K562 (cell line): ENCODE results near the gene ZNF541. TPM values are rescaled to one million over a fixed set of nuclear protein-coding genes. Genes with fewer than 3 reads are reported as not detected.
A peak's percentile ranks its signal among the peaks of the same experiment; 100 is the strongest.

Experiments
- ATAC-seq: fragments of 200-7000 bp; cut with Tn5 transposase; 3 replicates; pipeline ENCODE4 v1.9.1; 2020; ENCODE audit warnings: moderate library complexity
- BruUV-seq: library from RNA; stranded (reverse); fragments of 400-500 nt; replicated peaks from 2 replicates; lab custom pipeline; 2021; lab: Mats Ljungman, UMichigan
- CTCF ChIA-PET: fragments of 300-600 bp; formaldehyde crosslinking; extraction: SDS; loops from one replicate; lab custom pipeline; 2021; ENCODE audit warnings: low intra/inter-chr PET ratio; lab: Yijun Ruan, JAX
- POLR2A ChIA-PET: fragments of 300-600, 350-650 bp; sonication (Branson Sonifier 250); formaldehyde crosslinking; extraction: SDS; loops from one replicate; lab custom pipeline; 2021; ENCODE audit warnings: antibody characterized with exemption, inconsistent platforms; lab: Yijun Ruan, JAX
- DNase-seq, 4 experiments: peaks; one replicate each; pipeline versions ENCODE4 v3.0.0 to v3.0.0-alpha.2; 2011 to 2018; ENCODE audit warnings: low spot score in 3 of 4, mixed read lengths in 3 of 4; ENCODE audit errors: extremely low read depth in 1 of 4
- FAIRE-seq: peaks from 2 replicates; lab custom pipeline; 2011; peaks lifted over from hg19 to GRCh38; lab: Jason Lieb, UNC
- H2AFZ ChIP-seq: 2 replicates; pipeline ENCODE4 v1.6.0; 2011; ENCODE audit warnings: low read depth, low read length, control low read depth, inconsistent platforms
- H3K27ac ChIP-seq: fragments of 200-600 bp; 3 replicates; pipeline ENCODE4 v1.8.0; 2011; ENCODE audit warnings: low read depth, mild to moderate bottlenecking, control low read depth, inconsistent platforms, low read length, moderate library complexity, mixed read lengths; ENCODE audit errors: extremely low read depth
- H3K27me3 ChIP-seq, 2 experiments: fragments of 300-600 bp in 1 of 2; 2 replicates in 1 of 2; 3 replicates in 1 of 2; pipeline versions ENCODE4 v1.6.0 to v1.8.0; 2011; ENCODE audit warnings: inconsistent platforms in 2 of 2, low read length in 2 of 2, mild to moderate bottlenecking in 1 of 2, mixed read lengths in 1 of 2, moderate library complexity in 1 of 2; ENCODE audit not compliant: control insufficient read depth in 2 of 2, insufficient read depth in 2 of 2
- H3K36me3 ChIP-seq: fragments of 300-600 bp; 3 replicates; pipeline ENCODE4 v1.8.0; 2011; ENCODE audit warnings: mild to moderate bottlenecking, low read length, inconsistent platforms; ENCODE audit not compliant: control insufficient read depth, insufficient read depth
- H3K4me1 ChIP-seq, 2 experiments: fragments of 200-600 bp in 1 of 2; replicated peaks in 1 of 2; 2 replicates in 1 of 2; 3 replicates in 1 of 2; pipeline versions ENCODE4 v1.5.1 to v1.8.0; 2011; ENCODE audit warnings: inconsistent platforms in 2 of 2, low read length in 2 of 2, mild to moderate bottlenecking in 1 of 2, mixed read lengths in 1 of 2, moderate library complexity in 1 of 2; ENCODE audit not compliant: control insufficient read depth in 2 of 2, insufficient read depth in 2 of 2
- H3K4me2 ChIP-seq: 2 replicates; pipeline ENCODE4 v1.6.1; 2011; ENCODE audit warnings: low read length, control low read depth, inconsistent platforms, mixed read lengths; ENCODE audit not compliant: insufficient read depth
- H3K4me3 ChIP-seq: fragments of 200-600 bp; sonication (generic), shearing (Covaris generic); 2 replicates; pipeline ENCODE4 v1.5.1; 2016; ENCODE audit warnings: control low read depth, inconsistent platforms
- H3K79me2 ChIP-seq: fragments of 200-600 bp; 3 replicates; pipeline ENCODE4 v1.8.0; 2011; ENCODE audit warnings: low read length, inconsistent platforms; ENCODE audit not compliant: control insufficient read depth, insufficient read depth
- H3K9ac ChIP-seq, 2 experiments: 2 replicates each; pipeline versions ENCODE4 v1.6.0 to v1.6.1; 2011; ENCODE audit warnings: low read depth in 2 of 2, low read length in 2 of 2, control low read depth in 1 of 2, inconsistent platforms in 1 of 2, mild to moderate bottlenecking in 1 of 2, mixed read lengths in 1 of 2; ENCODE audit not compliant: insufficient read depth in 1 of 2
- H3K9me1 ChIP-seq: one replicate; pipeline ENCODE4 v1.6.0; 2011; ENCODE audit warnings: inconsistent platforms, mild to moderate bottlenecking, low read length, moderate library complexity; ENCODE audit not compliant: control insufficient read depth, insufficient read depth
- H3K9me3 ChIP-seq: replicated peaks from 2 replicates; pipeline ENCODE4 v1.5.1; 2011; ENCODE audit warnings: low read depth, low read length, inconsistent platforms; ENCODE audit not compliant: control insufficient read depth, insufficient read depth
- H4K20me1 ChIP-seq: replicated peaks from 2 replicates; pipeline ENCODE4 v1.6.1; 2011; ENCODE audit warnings: low read length, inconsistent platforms, mixed read lengths; ENCODE audit not compliant: control insufficient read depth, insufficient read depth
- AFF4 ChIP-seq: sonication (generic); formaldehyde crosslinking; IDR thresholded peaks from 2 replicates; pipeline ENCODE4 v1.8.0; 2023; ENCODE audit warnings: mild to moderate bottlenecking, missing genetic modification reagents
- BRCA1 ChIP-seq, 2 experiments: fragments of 450-650 bp in 1 of 2; sonication (generic) in 1 of 2; formaldehyde crosslinking in 1 of 2; IDR thresholded peaks; 2 replicates each; pipeline versions ENCODE4 v1.5.0 to v1.6.1; 2017 to 2020; ENCODE audit warnings: mild to moderate bottlenecking in 1 of 2, missing genetic modification reagents in 1 of 2
- DEAF1 ChIP-seq: fragments of 450-650 bp; formaldehyde crosslinking; IDR thresholded peaks from 2 replicates; pipeline ENCODE4 v1.4.0; 2020; ENCODE audit warnings: mild to moderate bottlenecking, moderate library complexity
- MED1 ChIP-seq: sonication (generic); formaldehyde crosslinking; IDR thresholded peaks from 2 replicates; pipeline ENCODE4 v1.8.1; 2023; ENCODE audit warnings: missing genetic modification reagents, borderline replicate concordance
- NFATC3 ChIP-seq: fragments of 450-650 bp; IDR thresholded peaks from 2 replicates; pipeline ENCODE4 v1.6.1; 2017; ENCODE audit warnings: mild to moderate bottlenecking
- NRF1 ChIP-seq, 2 experiments: fragments of 450-650 bp; IDR thresholded peaks in 1 of 2; conservative IDR thresholded peaks in 1 of 2; 2 replicates each; pipeline ENCODE4 v1.6.1; 2014; ENCODE audit warnings: mild to moderate bottlenecking in 2 of 2
- RBM25 ChIP-seq: fragments of 200-400 bp; formaldehyde crosslinking; IDR thresholded peaks from 2 replicates; pipeline ENCODE4 v1.6.1; 2018; ENCODE audit warnings: low read length, low read depth, moderate library complexity; ENCODE audit not compliant: severe bottlenecking
- TAL1 ChIP-seq: fragments of 450-650 bp; IDR thresholded peaks from 2 replicates; pipeline ENCODE4 v1.6.1; 2016; ENCODE audit warnings: mild to moderate bottlenecking
- ZNF146 ChIP-seq: IDR thresholded peaks from one replicate; pipeline ENCODE4 v1.6.1; 2018; ENCODE audit warnings: missing compliant biosample characterization; ENCODE audit not compliant: unreplicated experiment
- ZNF75A ChIP-seq: fragments of 450-650 bp; formaldehyde crosslinking; IDR thresholded peaks from 2 replicates; pipeline ENCODE4 v1.4.0; 2020; ENCODE audit warnings: mild to moderate bottlenecking
- WGBS: fragments of 100-300 bp; shearing (Covaris generic); methylation state at CpG from one replicate; pipeline ENCODE4 v1.1.6; 2016; ENCODE audit warnings: low coverage, mixed read lengths; ENCODE audit not compliant: insufficient coverage; ENCODE audit errors: missing lambda C conversion rate; 5-methylcytosine and 5-hydroxymethylcytosine counted together
- in situ Hi-C: fragments of 300-500 bp; cut with MboI; formaldehyde crosslinking; loops from 4 replicates; pipeline ENCODE4 v1.15.0; 2018; ENCODE audit warnings: inconsistent platforms, mixed read lengths
- intact Hi-C: fragments of 100-400 bp; cut with micrococcal nuclease; formaldehyde crosslinking; loops from 2 replicates; pipeline ENCODE4 v1.14.2; 2022
- polyA plus RNA-seq, 8 experiments: library from polyadenylated mRNA; depleted of rRNA in 4 of 8; stranded (reverse) in 5 of 8; unstranded in 3 of 8; fragments of >200 nt; fragmentation: Nextera tagmentation in 2 of 8; fragmentation: Illumina TruSeq in 1 of 8; extraction: Ambion mirVana in 2 of 8; extraction: Trizol in 1 of 8; gene quantifications; 2 replicates each; pipeline versions ENCODE4 v1.2.1 to v1.2.3, GENCODE V29; 2011 to 2014; ENCODE audit warnings: inconsistent platforms in 1 of 8, missing spikeins in 1 of 8
- total RNA-seq, 7 experiments: library from RNA; depleted of rRNA in 6 of 7; stranded (reverse); fragments of >200 nt in 6 of 7; fragmentation: Illumina TruSeq in 2 of 7; extraction: Trizol in 2 of 7; gene quantifications; 2 replicates each; pipeline versions ENCODE4 v1.2.1 to v1.2.3, GENCODE V29; 2011 to 2021; ENCODE audit warnings: low replicate concordance in 1 of 7
- TF ChIP-seq, protein P1 (sequence below): fragments of 250-450 bp; sonication (Bioruptor Pico); IDR thresholded peaks from 2 replicates; pipeline ENCODE4 v1.4.0; 2020

ZNF541 gene
- total and polyA plus RNA-seq, 9 of the 15 experiments (the other 6 are each of a cell fraction or from before 2014, with no cell fraction given): 0.04 to 0.11 (median 0.05) TPM; not detected in 1

- no peak for TF ChIP-seq ZNF75A
- TF ChIP-seq, protein P1, sequence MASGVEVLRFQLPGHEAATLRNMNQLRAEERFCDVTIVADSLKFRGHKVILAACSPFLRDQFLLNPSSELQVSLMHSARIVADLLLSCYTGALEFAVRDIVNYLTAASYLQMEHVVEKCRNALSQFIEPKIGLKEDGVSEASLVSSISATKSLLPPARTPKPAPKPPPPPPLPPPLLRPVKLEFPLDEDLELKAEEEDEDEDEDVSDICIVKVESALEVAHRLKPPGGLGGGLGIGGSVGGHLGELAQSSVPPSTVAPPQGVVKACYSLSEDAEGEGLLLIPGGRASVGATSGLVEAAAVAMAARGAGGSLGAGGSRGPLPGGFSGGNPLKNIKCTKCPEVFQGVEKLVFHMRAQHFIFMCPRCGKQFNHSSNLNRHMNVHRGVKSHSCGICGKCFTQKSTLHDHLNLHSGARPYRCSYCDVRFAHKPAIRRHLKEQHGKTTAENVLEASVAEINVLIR (CRISPR knock-in tag): no peak
- TF ChIP-seq DEAF1 (CRISPR knock-in tag): no peak
- no peak for TF ChIP-seq NRF1 (conservative IDR thresholded peaks at IDR 0.05 in 1 of 2, IDR thresholded peaks at IDR 0.05 in 1 of 2)
- TF ChIP-seq NFATC3: no peak
- no peak for TF ChIP-seq BRCA1 (IDR thresholded peaks at IDR 0.05)
- TF ChIP-seq BRCA1 (CRISPR knock-in tag; IDR thresholded peaks at IDR 0.05): no peak
Observed at GRCh38 chr19:47529018-47529742, 43.8 kb downstream of the ZNF541 start (continued).

- H3K79me2 ChIP-seq: no peaks in the 10 kb centered on the region
- intact Hi-C loops (no loop called here), in situ Hi-C loops (no loop called here)
- no TSS peak for BruUV-seq
- POLR2A ChIA-PET: interaction anchor here (0.6 kb wide), 1 partner anchor 35 kb away, joined by 3 read pairs; no protein-coding TSS in a partner anchor
- H3K9ac ChIP-seq: no peak overlapping the region
- ATAC-seq: no peak
- no peak overlapping the region for H2AFZ ChIP-seq
- FAIRE-seq: no peak
- H3K27me3 ChIP-seq: peaks cover 2 to 6% of the 10 kb centered on the region in 2 experiments; a peak in 4 of 5 replicates
- H3K36me3 ChIP-seq: no peaks in the 10 kb centered on the region
- H4K20me1 ChIP-seq: no peaks in the 10 kb centered on the region
- no peak for DNase-seq
- WGBS: 2% methylated on average over 3 of the region's 3 CpGs
- CTCF ChIA-PET: no interaction called here
- H3K4me3 ChIP-seq: no peak overlapping the region
- no peaks in the 10 kb centered on the region for H3K9me3 ChIP-seq
- H3K27ac ChIP-seq: no peak overlapping the region
- H3K4me1 ChIP-seq: peaks cover 7 to 8% of the 10 kb centered on the region in 2 experiments
- H3K9me1 ChIP-seq: no peaks in the 10 kb centered on the region
- H3K4me2 ChIP-seq: no peak overlapping the region
- no peak for TF ChIP-seq AFF4 (CRISPR knock-in tag)
- peak; percentile 41 for TF ChIP-seq RBM25
- TF ChIP-seq MED1: no peak
- no peak for TF ChIP-seq TAL1
- peak; percentile 87 for TF ChIP-seq ZNF146
Observed at GRCh38 chr19:47526798-47527197, 46.1 kb downstream of the ZNF541 start.
